H1 (cell line): ENCODE measurements around the gene TBC1D12. TPM values are rescaled to one million over a fixed set of nuclear protein-coding genes. Genes with fewer than 3 reads are reported as not detected.

Experiments used
- CHD1 ChIP-seq: IDR thresholded peaks from 2 replicates; pipeline ENCODE4 v1.6.1; 2012; ENCODE audit warnings: low read depth, low read length, improper control_type of control experiment
- POLR2AphosphoS5 ChIP-seq: IDR thresholded peaks from 2 replicates; pipeline ENCODE4 v1.6.1; 2011; ENCODE audit warnings: low read depth, low read length
- RNF2 ChIP-seq: fragments of 200-900, 300-1000 bp; sonication (generic); IDR thresholded peaks from 2 replicates; pipeline ENCODE4 v1.7.1; 2016; ENCODE audit warnings: borderline replicate concordance, low read depth, mild to moderate bottlenecking, antibody characterized with exemption, low read length; ENCODE audit not compliant: poor library complexity, severe bottlenecking; ENCODE audit errors: missing control alignments
- SP4 ChIP-seq: IDR thresholded peaks from 2 replicates; pipeline ENCODE4 v1.6.1; 2012; ENCODE audit warnings: low read length, inconsistent platforms
- YY1 ChIP-seq: IDR thresholded peaks from 2 replicates; pipeline ENCODE4 v1.6.1; 2011; ENCODE audit warnings: low read depth, mild to moderate bottlenecking, low read length
- ZNF274 ChIP-seq: IDR thresholded peaks from 2 replicates; pipeline ENCODE4 v1.7.0; 2012; ENCODE audit warnings: low read length, borderline replicate concordance; ENCODE audit errors: extremely low read depth
- polyA plus RNA-seq, 7 experiments: library from polyadenylated mRNA; depleted of rRNA in 3 of 7; stranded (reverse) in 5 of 7; unstranded in 2 of 7; fragments of >200 nt in 5 of 7; fragments of 200-250 nt in 2 of 7; gene quantifications; 1 replicate in 5 of 7; 2 replicates in 1 of 7; 4 replicates in 1 of 7; pipeline versions ENCODE4 v1.2.1 to v1.2.3, GENCODE V29; 2011 to 2013; ENCODE audit warnings: missing spikeins in 2 of 7, mixed read lengths in 2 of 7
- total RNA-seq: library from RNA; stranded (reverse); fragmentation: NEBNext Ultra II Directional; extraction: Animal tissue kit (Norgen Biotek cat#: 25700); gene quantifications from 2 replicates; pipeline ENCODE4 v1.2.1, GENCODE V29; 2021
- TF ChIP-seq, protein P1 (sequence below): fragments of 300-600 bp; sonication (generic); IDR thresholded peaks from 2 replicates; pipeline ENCODE4 v1.7.1; 2012; ENCODE audit warnings: low read length, moderate library complexity, mild to moderate bottlenecking, inconsistent platforms; ENCODE audit not compliant: insufficient replicate concordance
- TF ChIP-seq, protein P2 (sequence below): IDR thresholded peaks from 2 replicates; pipeline ENCODE4 v1.6.1; 2012; ENCODE audit warnings: inconsistent platforms
- TF ChIP-seq, protein P3 (sequence below): IDR thresholded peaks from 2 replicates; pipeline ENCODE4 v1.6.1; 2011; ENCODE audit warnings: low read length, improper control_type of control experiment

TBC1D12 gene
- total and polyA plus RNA-seq, 2 of the 8 experiments (the other 6 are each of a cell fraction or from before 2014, with no cell fraction given) = 1.1 to 3.2 TPM

DNA sequence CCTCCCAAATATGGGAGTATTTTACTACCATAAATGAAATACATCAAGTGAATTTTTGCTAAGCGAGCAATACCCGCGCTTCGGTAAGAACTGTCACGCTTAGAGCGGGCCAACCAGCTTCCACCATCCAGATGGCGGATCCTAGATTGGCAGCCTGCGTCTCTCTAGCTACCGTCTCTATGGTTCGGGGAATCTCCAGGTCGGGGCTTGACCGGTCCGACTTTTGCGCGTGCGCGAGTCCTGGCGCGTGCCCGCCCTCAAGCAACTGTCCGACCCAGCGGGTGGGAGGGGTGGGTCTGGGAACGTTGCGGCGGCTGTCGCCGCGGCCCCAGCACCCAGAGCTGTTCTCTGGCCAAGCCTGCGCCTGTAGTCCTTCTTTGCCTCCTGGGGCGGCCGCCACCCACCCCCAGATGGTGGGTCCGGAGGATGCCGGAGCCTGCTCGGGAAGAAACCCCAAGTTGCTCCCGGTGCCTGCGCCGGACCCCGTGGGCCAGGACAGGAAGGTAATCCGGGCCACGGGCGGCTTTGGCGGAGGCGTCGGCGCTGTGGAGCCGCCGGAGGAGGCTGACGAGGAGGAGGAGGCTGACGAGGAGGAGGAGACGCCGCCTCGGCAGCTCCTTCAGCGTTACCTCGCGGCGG is at the start of gene TBC1D12 (continued):
- TF ChIP-seq, protein P1, sequence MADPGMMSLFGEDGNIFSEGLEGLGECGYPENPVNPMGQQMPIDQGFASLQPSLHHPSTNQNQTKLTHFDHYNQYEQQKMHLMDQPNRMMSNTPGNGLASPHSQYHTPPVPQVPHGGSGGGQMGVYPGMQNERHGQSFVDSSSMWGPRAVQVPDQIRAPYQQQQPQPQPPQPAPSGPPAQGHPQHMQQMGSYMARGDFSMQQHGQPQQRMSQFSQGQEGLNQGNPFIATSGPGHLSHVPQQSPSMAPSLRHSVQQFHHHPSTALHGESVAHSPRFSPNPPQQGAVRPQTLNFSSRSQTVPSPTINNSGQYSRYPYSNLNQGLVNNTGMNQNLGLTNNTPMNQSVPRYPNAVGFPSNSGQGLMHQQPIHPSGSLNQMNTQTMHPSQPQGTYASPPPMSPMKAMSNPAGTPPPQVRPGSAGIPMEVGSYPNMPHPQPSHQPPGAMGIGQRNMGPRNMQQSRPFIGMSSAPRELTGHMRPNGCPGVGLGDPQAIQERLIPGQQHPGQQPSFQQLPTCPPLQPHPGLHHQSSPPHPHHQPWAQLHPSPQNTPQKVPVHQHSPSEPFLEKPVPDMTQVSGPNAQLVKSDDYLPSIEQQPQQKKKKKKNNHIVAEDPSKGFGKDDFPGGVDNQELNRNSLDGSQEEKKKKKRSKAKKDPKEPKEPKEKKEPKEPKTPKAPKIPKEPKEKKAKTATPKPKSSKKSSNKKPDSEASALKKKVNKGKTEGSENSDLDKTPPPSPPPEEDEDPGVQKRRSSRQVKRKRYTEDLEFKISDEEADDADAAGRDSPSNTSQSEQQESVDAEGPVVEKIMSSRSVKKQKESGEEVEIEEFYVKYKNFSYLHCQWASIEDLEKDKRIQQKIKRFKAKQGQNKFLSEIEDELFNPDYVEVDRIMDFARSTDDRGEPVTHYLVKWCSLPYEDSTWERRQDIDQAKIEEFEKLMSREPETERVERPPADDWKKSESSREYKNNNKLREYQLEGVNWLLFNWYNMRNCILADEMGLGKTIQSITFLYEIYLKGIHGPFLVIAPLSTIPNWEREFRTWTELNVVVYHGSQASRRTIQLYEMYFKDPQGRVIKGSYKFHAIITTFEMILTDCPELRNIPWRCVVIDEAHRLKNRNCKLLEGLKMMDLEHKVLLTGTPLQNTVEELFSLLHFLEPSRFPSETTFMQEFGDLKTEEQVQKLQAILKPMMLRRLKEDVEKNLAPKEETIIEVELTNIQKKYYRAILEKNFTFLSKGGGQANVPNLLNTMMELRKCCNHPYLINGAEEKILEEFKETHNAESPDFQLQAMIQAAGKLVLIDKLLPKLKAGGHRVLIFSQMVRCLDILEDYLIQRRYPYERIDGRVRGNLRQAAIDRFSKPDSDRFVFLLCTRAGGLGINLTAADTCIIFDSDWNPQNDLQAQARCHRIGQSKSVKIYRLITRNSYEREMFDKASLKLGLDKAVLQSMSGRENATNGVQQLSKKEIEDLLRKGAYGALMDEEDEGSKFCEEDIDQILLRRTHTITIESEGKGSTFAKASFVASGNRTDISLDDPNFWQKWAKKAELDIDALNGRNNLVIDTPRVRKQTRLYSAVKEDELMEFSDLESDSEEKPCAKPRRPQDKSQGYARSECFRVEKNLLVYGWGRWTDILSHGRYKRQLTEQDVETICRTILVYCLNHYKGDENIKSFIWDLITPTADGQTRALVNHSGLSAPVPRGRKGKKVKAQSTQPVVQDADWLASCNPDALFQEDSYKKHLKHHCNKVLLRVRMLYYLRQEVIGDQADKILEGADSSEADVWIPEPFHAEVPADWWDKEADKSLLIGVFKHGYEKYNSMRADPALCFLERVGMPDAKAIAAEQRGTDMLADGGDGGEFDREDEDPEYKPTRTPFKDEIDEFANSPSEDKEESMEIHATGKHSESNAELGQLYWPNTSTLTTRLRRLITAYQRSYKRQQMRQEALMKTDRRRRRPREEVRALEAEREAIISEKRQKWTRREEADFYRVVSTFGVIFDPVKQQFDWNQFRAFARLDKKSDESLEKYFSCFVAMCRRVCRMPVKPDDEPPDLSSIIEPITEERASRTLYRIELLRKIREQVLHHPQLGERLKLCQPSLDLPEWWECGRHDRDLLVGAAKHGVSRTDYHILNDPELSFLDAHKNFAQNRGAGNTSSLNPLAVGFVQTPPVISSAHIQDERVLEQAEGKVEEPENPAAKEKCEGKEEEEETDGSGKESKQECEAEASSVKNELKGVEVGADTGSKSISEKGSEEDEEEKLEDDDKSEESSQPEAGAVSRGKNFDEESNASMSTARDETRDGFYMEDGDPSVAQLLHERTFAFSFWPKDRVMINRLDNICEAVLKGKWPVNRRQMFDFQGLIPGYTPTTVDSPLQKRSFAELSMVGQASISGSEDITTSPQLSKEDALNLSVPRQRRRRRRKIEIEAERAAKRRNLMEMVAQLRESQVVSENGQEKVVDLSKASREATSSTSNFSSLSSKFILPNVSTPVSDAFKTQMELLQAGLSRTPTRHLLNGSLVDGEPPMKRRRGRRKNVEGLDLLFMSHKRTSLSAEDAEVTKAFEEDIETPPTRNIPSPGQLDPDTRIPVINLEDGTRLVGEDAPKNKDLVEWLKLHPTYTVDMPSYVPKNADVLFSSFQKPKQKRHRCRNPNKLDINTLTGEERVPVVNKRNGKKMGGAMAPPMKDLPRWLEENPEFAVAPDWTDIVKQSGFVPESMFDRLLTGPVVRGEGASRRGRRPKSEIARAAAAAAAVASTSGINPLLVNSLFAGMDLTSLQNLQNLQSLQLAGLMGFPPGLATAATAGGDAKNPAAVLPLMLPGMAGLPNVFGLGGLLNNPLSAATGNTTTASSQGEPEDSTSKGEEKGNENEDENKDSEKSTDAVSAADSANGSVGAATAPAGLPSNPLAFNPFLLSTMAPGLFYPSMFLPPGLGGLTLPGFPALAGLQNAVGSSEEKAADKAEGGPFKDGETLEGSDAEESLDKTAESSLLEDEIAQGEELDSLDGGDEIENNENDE = no peak
- TF ChIP-seq, protein P2, sequence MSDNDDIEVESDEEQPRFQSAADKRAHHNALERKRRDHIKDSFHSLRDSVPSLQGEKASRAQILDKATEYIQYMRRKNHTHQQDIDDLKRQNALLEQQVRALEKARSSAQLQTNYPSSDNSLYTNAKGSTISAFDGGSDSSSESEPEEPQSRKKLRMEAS = peak; percentile 86
- peak; percentile 15; the same call in 1 of the 2 replicates for TF ChIP-seq YY1
- TF ChIP-seq CHD1 = no peak
- TF ChIP-seq, protein P3, sequence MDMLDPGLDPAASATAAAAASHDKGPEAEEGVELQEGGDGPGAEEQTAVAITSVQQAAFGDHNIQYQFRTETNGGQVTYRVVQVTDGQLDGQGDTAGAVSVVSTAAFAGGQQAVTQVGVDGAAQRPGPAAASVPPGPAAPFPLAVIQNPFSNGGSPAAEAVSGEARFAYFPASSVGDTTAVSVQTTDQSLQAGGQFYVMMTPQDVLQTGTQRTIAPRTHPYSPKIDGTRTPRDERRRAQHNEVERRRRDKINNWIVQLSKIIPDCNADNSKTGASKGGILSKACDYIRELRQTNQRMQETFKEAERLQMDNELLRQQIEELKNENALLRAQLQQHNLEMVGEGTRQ = no peak
- no peak for TF ChIP-seq SP4
- no peak for TF ChIP-seq ZNF274
- TF ChIP-seq POLR2AphosphoS5 = no peak
- no peak for TF ChIP-seq RNF2
